Kasumi-1 (cell line): ENCODE measurements around the gene ARHGEF28.

ENCODE experiments used
- DNase-seq, 2 experiments: peaks; one replicate each; lab custom pipeline; 2025; lab: John Stamatoyannopoulos, UW

ARHGEF28 gene

DNA sequence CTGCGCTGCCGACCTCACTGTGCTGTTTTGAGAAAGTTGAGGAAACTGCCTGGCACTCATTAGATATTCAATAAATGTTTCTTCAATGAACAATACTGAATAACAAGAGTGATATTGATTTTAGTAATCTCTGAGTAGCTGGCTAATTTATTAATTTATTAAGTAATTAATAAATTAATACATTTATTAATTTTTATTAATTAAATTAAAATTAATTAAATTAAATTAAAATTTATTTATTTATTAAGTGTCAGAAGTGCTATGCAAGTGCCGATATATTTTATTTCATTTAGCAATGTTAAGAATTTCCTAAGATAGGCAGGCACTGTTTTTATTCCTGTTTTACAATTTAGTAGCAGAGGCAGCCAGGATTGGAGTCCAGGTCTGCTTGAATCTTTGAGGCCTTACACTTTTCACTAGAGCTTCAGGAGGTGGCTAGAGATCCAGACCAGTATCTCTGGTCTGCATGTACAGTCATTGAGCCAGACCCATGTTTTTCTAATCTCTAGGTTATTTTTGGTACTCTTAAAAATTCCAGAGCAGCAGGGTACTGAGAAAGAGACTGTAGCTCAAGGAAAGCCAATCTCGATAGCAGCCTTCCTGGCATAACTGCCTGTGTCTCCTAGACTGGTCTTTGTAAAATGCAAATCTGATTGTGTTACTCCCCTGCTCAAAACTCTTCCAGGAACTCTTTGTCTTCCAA is 109.2 kb downstream of the ARHGEF28 start:
- DNase-seq, result no peak

- no peak for DNase-seq
Observed at GRCh38 chr5:73739650-73740049, 113.7 kb downstream of the ARHGEF28 start.

DNA sequence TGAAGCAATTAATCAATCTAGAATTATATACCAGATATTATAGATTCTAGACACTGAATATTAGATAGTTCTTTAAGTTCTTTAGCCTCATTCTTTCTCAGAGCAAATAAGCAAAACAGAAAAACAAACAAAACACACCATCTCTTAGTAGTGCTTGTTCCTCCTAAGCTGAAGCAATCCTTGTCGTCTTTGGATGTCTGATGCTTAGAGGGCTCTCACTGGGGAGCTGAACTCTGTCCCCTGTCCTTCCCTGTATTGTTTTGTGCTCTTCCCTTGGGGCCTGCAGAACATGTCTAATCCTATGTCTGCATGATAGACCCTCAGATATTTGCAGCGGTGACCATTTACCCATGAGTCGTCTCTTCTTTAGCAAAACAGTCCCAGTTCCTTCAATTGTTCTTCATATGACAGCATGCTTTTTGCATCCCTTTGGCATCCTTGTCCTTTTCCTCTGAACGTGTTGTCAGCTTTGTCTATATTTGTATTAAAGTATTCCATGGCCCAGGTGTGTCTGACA is 114.3 kb downstream of the ARHGEF28 start:
- DNase-seq, result no peak

DNA sequence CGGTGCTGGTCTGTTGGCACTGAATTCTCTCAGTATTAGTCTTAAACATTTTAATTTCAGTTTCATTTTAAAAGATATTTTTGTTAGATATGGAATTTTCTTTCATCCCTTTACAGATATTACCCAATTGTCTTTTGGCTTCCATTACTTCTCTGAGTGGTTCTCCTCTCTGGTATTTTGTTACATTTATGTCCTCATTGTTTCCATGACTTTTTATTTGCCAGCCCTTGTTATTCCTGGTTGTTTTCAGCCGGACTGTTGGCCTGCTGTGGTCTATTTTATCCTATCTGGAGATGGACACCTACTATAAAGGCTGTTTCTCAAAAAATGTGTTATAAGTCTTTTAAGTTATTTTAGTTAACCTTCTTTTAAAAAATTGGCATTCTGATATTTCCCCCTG is 117.2 kb downstream of the ARHGEF28 start:
- DNase-seq, result no peak

DNA sequence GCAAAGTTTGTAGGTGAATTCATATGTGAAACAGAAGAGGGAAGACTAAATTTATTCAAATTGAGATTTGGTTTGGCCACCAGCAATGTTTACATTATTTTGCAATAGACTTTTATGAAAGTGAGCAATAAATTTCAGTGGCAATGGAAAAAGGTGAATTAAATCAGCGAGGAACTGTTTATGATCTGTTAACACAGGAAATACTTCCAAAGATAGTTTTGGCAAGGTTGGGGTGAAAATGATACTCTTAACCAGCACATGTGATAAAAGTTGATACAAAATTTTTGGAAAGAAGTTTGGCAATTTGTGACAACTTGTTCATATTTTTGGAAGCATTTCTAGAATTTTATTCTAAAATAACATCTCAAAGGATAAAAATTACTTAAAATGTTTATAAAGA is 119.8 kb downstream of the ARHGEF28 start:
- DNase-seq, result no peak

DNA sequence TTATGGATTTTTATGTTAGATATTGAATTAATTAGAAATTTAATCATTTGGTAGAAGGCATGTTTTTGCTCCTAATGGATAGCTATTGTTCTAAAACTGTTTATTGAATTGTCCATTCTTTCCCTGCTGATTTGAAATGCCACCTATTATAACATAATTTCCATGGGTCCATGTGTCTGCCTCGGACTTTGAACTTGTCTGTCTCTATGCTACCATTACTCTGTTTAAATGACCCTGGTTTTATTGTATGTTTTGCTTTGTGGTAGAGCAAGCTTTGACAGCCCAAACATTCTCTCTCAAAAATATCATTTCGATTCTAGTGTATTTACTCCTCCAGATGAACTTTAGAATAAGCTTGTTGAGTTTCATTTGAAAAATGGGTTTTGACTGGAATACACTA is 120.6 kb downstream of the ARHGEF28 start:
- no peak for DNase-seq

- no peak for DNase-seq
Observed at GRCh38 chr5:73747696-73748380, 121.8 kb downstream of the ARHGEF28 start.

DNA sequence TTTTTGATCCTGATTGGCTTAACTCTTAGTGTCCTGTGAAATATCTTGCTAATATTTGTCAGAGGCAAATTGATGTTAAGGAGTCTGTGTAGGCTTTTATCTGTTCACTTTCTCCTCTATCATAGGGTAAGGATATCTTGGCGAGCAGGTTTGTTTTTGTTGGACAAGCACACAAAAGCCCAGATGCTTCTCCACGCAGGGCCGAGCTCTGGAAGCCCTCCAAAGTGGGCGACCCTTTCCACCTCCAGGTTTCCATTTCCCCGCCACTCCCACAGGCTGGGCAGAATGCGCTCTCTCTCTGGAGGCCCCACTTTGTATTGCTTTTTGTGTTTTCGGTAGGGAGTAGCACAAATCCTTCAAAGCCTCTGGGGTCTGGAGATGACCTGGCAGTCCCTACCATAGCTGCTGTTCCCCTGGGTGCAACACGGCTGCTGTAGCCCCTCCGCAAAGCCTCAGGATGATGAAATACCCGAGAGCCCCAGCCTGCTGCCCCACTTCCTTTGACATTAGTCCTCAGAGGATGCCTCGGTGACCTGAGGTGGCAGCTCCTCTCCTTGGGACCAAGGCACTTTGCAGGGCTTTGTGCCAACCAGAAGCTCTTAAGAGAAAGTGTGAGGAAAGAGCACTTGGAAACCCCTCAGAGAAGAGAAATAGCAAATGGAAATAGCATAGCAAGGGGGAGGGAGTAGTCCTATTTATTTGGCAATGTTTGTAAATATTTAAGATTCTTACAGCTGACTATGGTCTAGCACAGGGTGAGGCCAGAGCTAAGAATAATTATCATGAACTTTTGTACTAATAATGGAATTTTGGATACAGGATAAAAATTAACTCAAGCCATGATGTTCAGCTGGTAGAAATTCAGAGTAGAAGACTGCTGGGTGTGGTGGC is 122.8 kb downstream of the ARHGEF28 start:
- no peak for DNase-seq

DNA sequence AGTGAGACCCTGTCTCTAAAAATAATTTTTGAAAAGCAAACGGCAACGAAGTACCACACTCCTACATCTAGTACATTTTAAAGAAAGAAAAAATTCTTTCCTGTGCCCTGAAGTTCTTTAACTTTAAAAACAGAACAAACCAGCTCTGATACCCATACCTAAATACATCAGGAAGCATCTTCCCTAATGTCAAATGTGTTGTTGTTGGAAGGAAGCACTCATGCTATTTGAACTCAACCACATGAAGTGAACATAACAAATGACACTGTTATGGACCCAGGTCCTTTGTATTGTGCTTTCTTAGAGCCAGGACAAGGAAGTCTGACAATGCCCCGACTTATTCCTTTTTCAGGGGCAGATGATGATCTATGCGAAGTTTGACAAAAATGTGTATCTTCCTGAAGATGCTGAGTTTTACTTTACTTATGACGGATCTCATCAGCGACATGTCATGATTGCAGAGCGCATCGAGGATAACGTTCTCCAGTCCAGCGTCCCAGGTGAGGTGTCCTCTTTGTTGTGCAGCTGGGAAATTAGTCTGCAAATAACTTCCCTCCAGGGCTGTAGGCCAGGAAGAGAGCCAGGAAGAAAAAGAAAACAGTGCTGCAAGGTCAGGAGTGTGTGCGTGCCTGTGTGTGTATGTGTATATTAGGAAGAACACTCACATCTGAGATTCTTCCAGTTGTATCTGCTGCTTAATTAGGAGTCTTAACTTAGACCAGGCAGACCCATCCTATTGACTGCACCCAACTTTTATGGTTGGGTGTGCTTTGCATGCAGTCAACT is 123.7 kb downstream of the ARHGEF28 start:
- no peak for DNase-seq

- no peak for DNase-seq
Observed at GRCh38 chr5:73751254-73751914, 125.4 kb downstream of the ARHGEF28 start.

DNA sequence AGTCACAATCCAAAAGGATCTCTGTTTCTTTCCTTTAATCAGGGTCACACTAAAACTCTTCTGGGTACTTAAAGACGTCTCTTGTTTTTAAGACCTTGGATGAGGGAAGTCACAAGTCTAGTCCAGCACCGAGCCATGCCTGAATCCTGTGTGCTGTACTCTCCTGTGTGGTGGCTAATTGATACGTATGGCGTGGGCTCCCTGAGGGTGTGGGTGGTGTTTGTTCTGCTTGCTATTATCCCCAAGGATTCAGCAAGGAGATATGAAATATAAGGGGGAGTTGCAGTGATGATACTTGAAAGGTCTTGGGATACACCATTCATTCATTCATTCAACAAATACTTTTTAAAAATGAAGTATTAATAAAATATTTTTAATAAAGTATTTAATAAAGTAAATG is 128.3 kb downstream of the ARHGEF28 start:
- no peak for DNase-seq

- no peak for DNase-seq
Observed at GRCh38 chr5:73757416-73757815, 131.4 kb downstream of the ARHGEF28 start.

DNA sequence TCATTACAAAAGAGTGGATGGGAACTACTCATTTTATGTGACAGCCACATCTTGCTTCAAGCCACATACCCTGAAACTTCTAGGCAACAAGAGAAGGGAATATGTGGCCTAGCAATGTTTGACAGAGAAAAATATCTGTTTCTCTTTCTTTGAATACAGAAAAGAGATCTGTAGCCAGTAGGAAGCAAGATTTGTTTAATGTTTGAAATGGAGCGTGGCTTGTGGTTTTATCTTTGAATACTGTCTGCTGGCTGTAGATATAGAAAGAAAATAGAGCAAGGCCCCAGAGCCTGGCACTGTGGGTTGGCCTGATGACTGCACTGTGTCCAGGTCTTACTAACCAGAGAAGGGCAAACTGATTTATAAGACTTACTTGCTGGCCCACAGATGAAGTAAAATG is 133.8 kb downstream of the ARHGEF28 start:
- no peak for DNase-seq

- DNase-seq, result no peak
Observed at GRCh38 chr5:73763300-73764032, 137.5 kb downstream of the ARHGEF28 start.

DNA sequence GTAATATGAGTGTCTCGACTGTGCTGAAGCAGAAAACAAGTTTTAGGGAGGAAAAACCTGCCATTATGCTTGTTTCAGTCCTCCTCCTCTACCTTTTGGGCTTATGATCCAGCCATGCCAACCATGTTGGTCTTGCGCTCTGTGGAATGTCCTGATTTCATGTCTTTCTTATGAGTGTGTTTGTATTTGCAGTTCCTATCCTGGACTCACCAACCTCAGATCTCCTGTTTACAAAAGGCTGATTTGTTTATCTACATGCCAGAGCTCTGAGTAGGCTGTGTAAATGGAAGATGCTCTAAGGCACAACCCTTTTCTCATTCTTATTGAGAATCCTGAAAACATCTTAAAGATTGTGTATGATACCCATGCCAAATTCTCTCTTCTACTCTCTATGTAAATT is 138.6 kb downstream of the ARHGEF28 start:
- DNase-seq, result no peak

GRCh38 chr5:73764996-73765395 is 139.0 kb downstream of the ARHGEF28 start:
- no peak for DNase-seq

DNA sequence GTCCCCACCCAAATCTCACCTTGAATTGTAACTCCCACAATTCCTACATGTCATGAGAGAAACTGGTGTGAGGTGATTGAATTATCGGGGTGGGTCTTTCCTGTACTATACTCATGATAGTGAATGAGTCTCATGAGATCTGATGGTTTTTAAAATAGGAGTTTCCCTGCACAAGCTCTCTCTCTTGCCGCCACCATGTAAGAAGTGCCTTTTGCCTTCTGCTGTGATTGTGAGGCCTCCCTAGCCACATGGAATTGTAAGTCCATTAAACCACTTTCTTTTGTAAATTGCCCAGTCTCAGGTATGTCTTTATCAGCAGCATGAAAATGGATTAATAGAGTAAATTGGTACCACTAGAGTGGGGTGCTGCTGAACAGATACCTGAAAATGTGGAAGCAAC is 140.9 kb downstream of the ARHGEF28 start:
- no peak for DNase-seq

DNA sequence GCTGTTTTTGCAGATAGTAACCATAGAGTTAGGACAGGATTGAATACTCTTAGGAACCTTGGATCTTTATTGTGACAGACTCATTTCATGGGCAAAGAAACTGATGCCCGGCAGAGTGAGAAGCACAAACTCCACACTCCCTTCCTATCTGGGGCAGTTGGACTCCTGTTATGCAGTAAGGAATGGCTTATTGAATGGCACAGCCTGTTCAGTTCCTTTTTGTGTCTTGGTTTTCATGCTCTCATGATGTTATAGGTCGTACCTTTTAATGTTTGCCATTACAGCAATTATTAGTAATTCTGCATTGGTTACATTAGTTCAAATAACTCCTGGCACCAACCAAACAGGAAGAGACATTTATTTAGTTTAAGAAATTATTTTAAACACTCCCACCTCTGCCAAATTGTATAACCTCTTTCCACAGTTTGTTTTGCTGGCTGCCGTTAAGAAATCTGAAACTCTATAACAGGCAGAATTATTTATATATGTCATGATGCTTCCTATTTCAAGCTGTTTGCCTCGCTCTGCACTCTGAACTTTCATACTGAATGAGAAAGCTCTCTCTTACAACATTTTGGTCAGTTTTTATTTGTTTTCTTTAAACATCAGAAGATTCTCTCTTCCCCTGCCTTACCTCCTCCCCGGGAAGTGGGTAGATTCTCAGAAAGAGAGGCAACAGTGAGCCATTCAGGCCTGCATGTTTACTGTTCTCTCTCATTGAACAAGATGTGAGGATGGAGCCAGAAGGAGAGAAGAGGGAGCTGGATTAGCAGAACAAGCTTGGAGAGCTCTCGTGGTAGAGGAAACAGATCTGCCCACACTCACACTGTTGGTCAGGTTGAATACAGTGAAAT is 144.4 kb downstream of the ARHGEF28 start:
- no peak for DNase-seq

- no peak for DNase-seq
Observed at GRCh38 chr5:73774924-73775323, 148.9 kb downstream of the ARHGEF28 start.

DNA sequence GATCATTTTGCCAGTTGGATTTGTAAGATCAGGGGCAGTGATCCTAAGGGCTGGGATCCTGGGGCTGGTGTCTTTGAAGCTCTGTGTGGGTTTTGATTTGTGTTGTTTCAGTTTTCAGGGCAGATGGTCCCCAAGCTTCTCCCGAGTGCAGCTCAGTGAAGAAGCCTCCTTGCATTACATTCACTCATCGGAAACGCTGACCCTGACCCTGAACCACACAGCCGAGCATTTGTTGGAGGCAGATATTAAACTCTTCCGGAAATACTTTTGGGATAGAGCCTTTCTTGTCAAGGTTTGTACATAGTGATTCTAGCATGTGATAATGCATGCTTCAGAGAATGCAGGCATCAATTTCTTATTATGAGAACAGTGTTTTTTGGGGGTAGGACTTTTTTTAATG is 150.4 kb downstream of the ARHGEF28 start:
- DNase-seq, result no peak
